HG02642 (cell line): ENCODE data around the gene LMX1B.
"Not testable (repeated sequence)": the region's sequence is repeated elsewhere in the genome, so short reads cannot be mapped to it uniquely, and the experiment has no call there.

Source experiments
- ATAC-seq: cut with Tn5 transposase; IDR thresholded peaks from one replicate; pipeline ENCODE4 v1.9.1; 2021; ENCODE audit warnings: mild to moderate bottlenecking; ENCODE audit not compliant: unreplicated experiment, poor library complexity

LMX1B gene

GRCh38 chr9:126725485-126725884, 111.8 kb downstream of the LMX1B start:
- ATAC-seq: not testable (repeated sequence)

- not testable (repeated sequence) for ATAC-seq
Observed at GRCh38 chr9:126728210-126728609, 114.5 kb downstream of the LMX1B start.

GRCh38 chr9:126730592-126730991, 116.9 kb downstream of the LMX1B start:
- not testable (repeated sequence) for ATAC-seq

- no peak for ATAC-seq
Observed at GRCh38 chr9:126733005-126733404, 119.3 kb downstream of the LMX1B start.

- no peak for ATAC-seq
Observed at GRCh38 chr9:126734877-126735276, 121.1 kb downstream of the LMX1B start.

- no peak for ATAC-seq
Observed at GRCh38 chr9:126735482-126735881, 121.8 kb downstream of the LMX1B start.

GRCh38 chr9:126738553-126738952, 124.8 kb downstream of the LMX1B start:
- no peak for ATAC-seq

- no peak for ATAC-seq
Observed at GRCh38 chr9:126743041-126743440, 129.3 kb downstream of the LMX1B start.

- no peak for ATAC-seq
Observed at GRCh38 chr9:126745574-126746411, 132.1 kb downstream of the LMX1B start.
